Measurements from ENCODE around the gene STPG4. TPM values are rescaled to one million over a fixed set of nuclear protein-coding genes. Genes with fewer than 3 reads are reported as not detected.

The STPG4 gene
- total RNA-seq, 1 donor = 0.09 TPM

DNA sequence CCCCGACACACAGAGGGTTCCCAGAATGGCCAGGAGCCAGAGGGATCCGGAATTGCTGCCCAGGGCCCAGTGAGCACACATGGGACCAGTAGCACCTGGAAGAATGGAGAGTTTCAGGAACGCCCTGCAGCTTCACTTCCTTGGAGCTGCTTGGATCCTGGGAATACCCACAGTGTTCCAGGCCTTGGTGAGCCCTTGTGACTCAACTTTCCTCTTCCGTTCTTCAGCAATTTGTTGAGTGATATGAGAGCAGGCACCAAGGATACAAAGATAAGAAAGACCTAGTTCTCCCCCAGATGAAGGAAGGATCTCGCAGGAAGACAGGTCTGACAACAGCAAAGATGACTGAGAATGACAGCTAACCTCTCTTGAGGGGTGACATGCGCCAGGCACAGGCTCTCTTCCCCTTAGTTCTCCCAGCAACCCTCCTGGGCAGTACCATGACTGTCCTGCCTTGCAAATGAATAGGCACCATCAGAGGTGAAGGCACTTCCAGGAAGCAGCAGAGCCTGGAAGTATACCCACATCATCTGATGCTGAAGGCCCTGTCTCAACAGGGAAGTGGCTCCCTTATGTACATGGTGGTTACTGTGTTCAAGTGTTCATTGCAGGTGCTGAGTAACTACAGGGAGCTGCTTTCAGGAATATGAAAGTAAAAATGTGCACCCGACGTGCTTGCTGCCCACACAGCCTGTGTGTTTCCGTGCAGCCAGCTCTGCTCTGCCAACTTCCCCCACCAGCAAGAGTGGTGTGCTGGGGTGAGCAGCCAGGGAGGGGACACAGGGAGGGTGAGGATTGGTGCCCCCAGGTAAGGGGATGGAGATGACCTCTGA is 116.2 kb downstream of the STPG4 start:
- TF ChIP-seq, protein P1, sequence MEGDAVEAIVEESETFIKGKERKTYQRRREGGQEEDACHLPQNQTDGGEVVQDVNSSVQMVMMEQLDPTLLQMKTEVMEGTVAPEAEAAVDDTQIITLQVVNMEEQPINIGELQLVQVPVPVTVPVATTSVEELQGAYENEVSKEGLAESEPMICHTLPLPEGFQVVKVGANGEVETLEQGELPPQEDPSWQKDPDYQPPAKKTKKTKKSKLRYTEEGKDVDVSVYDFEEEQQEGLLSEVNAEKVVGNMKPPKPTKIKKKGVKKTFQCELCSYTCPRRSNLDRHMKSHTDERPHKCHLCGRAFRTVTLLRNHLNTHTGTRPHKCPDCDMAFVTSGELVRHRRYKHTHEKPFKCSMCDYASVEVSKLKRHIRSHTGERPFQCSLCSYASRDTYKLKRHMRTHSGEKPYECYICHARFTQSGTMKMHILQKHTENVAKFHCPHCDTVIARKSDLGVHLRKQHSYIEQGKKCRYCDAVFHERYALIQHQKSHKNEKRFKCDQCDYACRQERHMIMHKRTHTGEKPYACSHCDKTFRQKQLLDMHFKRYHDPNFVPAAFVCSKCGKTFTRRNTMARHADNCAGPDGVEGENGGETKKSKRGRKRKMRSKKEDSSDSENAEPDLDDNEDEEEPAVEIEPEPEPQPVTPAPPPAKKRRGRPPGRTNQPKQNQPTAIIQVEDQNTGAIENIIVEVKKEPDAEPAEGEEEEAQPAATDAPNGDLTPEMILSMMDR (IDR thresholded peaks at IDR 0.05; ENCODE audit: insufficient read depth, low read length) = no peak
- DNase-seq (ENCODE audit: low read depth) = no peak
- H3K4me3 ChIP-seq (ENCODE audit: low read depth, low read length) = no peak overlapping the region

DNA sequence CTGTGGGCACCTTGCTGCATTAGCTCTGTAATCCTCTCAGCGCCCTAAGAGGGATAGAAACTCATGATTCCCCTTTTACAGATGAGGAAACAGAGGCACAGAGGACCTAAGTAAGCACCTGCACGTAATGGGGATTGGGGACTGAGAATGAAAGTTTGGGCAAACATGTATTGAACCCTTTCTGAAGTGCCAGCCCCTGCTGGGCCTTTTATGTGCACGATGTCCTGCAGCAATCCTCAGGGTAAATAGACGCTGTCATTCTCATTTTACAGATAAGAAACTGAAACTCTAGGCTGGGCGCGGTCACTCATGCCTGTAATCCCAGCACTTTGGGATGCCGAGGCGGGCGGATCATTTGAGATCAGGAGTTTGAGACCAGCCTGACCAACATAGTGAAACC is 117.4 kb downstream of the STPG4 start:
- no peak overlapping the region for H3K4me3 ChIP-seq (ENCODE audit: low read depth, low read length)
- TF ChIP-seq, protein P1 (IDR thresholded peaks at IDR 0.05; ENCODE audit: insufficient read depth, low read length) = no peak
- no peak for DNase-seq (ENCODE audit: low read depth)

Other genes with a start within 250 kb of the STPG4 start
- 73.8 and 265 TPM in 2 replicates for gene MCFD2, start 239.5 kb downstream of the STPG4 start, total RNA-seq (ENCODE audit: low replicate concordance)
- gene TTC7A, start 214.1 kb downstream of the STPG4 start, total RNA-seq (ENCODE audit: low replicate concordance) = 24.3 and 24.6 TPM in 2 replicates
- gene CALM2, start 21.2 kb upstream of the STPG4 start, total RNA-seq (ENCODE audit: low replicate concordance) = 511 and 806 TPM in 2 replicates
- gene EPCAM, start 214.0 kb upstream of the STPG4 start, total RNA-seq (ENCODE audit: low replicate concordance) = not detected in 2 replicates
- gene MSH2, start 247.8 kb upstream of the STPG4 start, total RNA-seq (ENCODE audit: low replicate concordance) = 13.7 and 33.4 TPM in 2 replicates

All from fibroblast of the aortic adventitia (primary cell).